Spleen (tissue), 11 donors: Measurements from ENCODE around the gene MRPS10. TPM values are rescaled to one million over a fixed set of nuclear protein-coding genes. Genes with fewer than 3 reads are reported as not detected.

Experiments
- DNase-seq: peaks from one replicate; pipeline ENCODE4 v3.0.0-alpha.2; 2020
- H3K27ac ChIP-seq, 8 donors: fragments of 200-600 bp; sonication (generic) in 7 of 8; 1 replicate in 4 of 8; 2 replicates in 4 of 8; pipeline versions ENCODE4 v1.5.0 to v1.8.0; 2016 to 2021; ENCODE audit warnings: inconsistent platforms in 4 of 8, mild to moderate bottlenecking in 4 of 8, moderate library complexity in 1 of 8
- H3K27me3 ChIP-seq, 7 donors: fragments of 200-600 bp; sonication (generic) in 6 of 7; replicated peaks in 1 of 7; 1 replicate in 4 of 7; 2 replicates in 3 of 7; pipeline versions ENCODE4 v1.5.0 to v1.8.0; 2016 to 2021; ENCODE audit warnings: inconsistent platforms in 3 of 7, mild to moderate bottlenecking in 1 of 7
- H3K36me3 ChIP-seq, 6 donors: fragments of 200-600 bp; sonication (generic) in 5 of 6; 1 replicate in 4 of 6; 2 replicates in 2 of 6; pipeline versions ENCODE4 v1.5.0 to v1.8.0; 2016 to 2021; ENCODE audit warnings: inconsistent platforms in 2 of 6
- H3K4me1 ChIP-seq, 6 donors: fragments of 200-600 bp; sonication (generic) in 5 of 6; 1 replicate in 3 of 6; 2 replicates in 3 of 6; pipeline versions ENCODE4 v1.5.0 to v1.8.0; 2016 to 2021; ENCODE audit warnings: inconsistent platforms in 3 of 6
- H3K4me3 ChIP-seq, 8 donors: fragments of 200-600 bp; sonication (generic) in 7 of 8; 1 replicate in 4 of 8; 2 replicates in 4 of 8; pipeline versions ENCODE4 v1.5.0 to v1.8.0; 2016 to 2021; ENCODE audit warnings: inconsistent platforms in 4 of 8, mild to moderate bottlenecking in 4 of 8, moderate library complexity in 2 of 8
- H3K9me3 ChIP-seq, 8 donors: fragments of 200-600 bp; sonication (generic) in 7 of 8; 1 replicate in 4 of 8; 2 replicates in 4 of 8; pipeline versions ENCODE4 v1.5.0 to v1.8.0; 2016 to 2021; ENCODE audit warnings: inconsistent platforms in 4 of 8
- POLR2A ChIP-seq, 3 donors: fragments of 450-650 bp; IDR thresholded peaks; one replicate each; pipeline ENCODE4 v1.5.1; 2017; ENCODE audit warnings: antibody characterized with exemption in 3 of 3, mild to moderate bottlenecking in 1 of 3
- POLR2AphosphoS5 ChIP-seq, 3 donors: sonication (generic); formaldehyde crosslinking; IDR thresholded peaks; one replicate each; pipeline ENCODE4 v1.5.1; 2017; ENCODE audit warnings: antibody characterized with exemption in 3 of 3
- WGBS, 5 donors: extraction: QIAGEN DNeasy Blood & Tissue Kit in 3 of 5; methylation state at CpG; one replicate each; pipeline versions ENCODE4 v1.1.5 to v1.1.7; 2013 to 2018; 5-methylcytosine and 5-hydroxymethylcytosine counted together
- intact Hi-C: fragments of 100-400 bp; cut with DNase I; formaldehyde crosslinking; loops from one replicate; pipeline ENCODE4 v1.15.0; 2023; ENCODE audit warnings: low total_unique reads
- polyA plus RNA-seq, 3 donors: library from polyadenylated mRNA; stranded (reverse); fragments of 200-250 nt; gene quantifications; one replicate each; pipeline ENCODE4 v1.2.1, GENCODE V29; 2013
- total RNA-seq, 7 donors: library from RNA; depleted of rRNA in 3 of 7; stranded (reverse); fragments of >200 nt in 3 of 7; fragmentation: NEBNext Ultra II Directional in 4 of 7; extraction: Animal tissue kit (Norgen Biotek cat#: 25700) in 4 of 7; gene quantifications; one replicate each; pipeline versions ENCODE4 v1.1.0 to v1.2.1, GENCODE V29; 2016 to 2021
- TF ChIP-seq, protein P1 (sequence below), 11 experiments: fragments of 200-600 bp in 7 of 11; fragments of 450-650 bp in 4 of 11; sonication (generic) in 4 of 11; IDR thresholded peaks in 8 of 11; conservative IDR thresholded peaks in 3 of 11; 1 replicate in 7 of 11; 2 replicates in 4 of 11; pipeline versions ENCODE4 v1.4.0 to v1.8.0; 2016 to 2021; ENCODE audit warnings: antibody characterized with exemption in 11 of 11, inconsistent platforms in 4 of 11, mild to moderate bottlenecking in 1 of 11
- donor health status: healthy with polysubstance abuse.
- donor health status: DM: no; HTN: no; CAD: no; lungs with moderate emphysema.
- donor health status: DM: no; HTN: no; CAD: no.
- donor health status: Bipolar disorder and iron deficiency.
- donor health status: healthy.
- donor health status: DM: no; HTN: no; CAD: no.
- donor health status: DM: yes; HTN: yes; CAD: no.

MRPS10 gene
- total and polyA plus RNA-seq, 10 donors: 17.2 to 32.3 (median 27.0) TPM

DNA sequence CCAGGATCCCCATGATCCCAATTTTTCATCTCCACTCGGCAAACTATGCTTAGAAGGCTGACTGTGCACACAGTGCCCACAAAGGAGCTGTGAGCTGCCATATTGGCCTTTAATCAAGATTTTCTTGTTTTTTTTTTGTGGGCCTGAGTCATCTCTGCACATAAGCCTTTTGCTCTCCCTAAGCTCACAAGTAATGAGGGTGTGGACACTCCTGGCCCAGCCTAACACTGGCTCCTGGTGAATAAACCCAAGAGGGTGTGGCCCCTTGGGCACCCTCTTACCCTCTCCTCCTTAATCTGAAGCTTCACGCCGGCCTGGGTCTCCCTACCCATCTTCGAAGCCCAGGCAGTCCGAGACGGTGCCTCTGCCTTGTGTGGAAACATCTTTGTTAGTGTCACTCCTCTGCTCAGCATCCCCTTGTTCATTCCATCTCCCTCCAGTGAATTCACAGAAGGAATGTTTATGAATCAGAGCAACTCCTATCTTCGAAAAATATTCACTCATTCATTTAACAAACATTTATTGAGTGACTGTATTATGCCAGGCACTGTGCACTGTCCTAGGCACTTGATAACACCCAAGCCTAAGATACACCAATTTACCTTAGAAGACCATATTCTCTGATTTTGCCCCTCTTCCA lies 22.2 kb upstream of the MRPS10 start:
- no peak for DNase-seq
- TF ChIP-seq, protein P1, sequence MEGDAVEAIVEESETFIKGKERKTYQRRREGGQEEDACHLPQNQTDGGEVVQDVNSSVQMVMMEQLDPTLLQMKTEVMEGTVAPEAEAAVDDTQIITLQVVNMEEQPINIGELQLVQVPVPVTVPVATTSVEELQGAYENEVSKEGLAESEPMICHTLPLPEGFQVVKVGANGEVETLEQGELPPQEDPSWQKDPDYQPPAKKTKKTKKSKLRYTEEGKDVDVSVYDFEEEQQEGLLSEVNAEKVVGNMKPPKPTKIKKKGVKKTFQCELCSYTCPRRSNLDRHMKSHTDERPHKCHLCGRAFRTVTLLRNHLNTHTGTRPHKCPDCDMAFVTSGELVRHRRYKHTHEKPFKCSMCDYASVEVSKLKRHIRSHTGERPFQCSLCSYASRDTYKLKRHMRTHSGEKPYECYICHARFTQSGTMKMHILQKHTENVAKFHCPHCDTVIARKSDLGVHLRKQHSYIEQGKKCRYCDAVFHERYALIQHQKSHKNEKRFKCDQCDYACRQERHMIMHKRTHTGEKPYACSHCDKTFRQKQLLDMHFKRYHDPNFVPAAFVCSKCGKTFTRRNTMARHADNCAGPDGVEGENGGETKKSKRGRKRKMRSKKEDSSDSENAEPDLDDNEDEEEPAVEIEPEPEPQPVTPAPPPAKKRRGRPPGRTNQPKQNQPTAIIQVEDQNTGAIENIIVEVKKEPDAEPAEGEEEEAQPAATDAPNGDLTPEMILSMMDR (IDR thresholded peaks at IDR 0.05 in 8 of 11, conservative IDR thresholded peaks at IDR 0.05 in 3 of 11): no peak
- TF ChIP-seq POLR2A (IDR thresholded peaks at IDR 0.05): no peak
- TF ChIP-seq POLR2AphosphoS5 (IDR thresholded peaks at IDR 0.05): no peak
- H3K4me1 ChIP-seq: peaks cover 0 to 14% (median 8%) of the 10 kb centered on the region in 6 donors
- H3K9me3 ChIP-seq: no peaks in the 10 kb centered on the region
- peaks cover 0 to 87% (median 26%) of the 10 kb centered on the region in 6 donors for H3K36me3 ChIP-seq
- H3K4me3 ChIP-seq: no peak overlapping the region
- H3K27ac ChIP-seq: no peak overlapping the region
- H3K27me3 ChIP-seq: no peaks in the 10 kb centered on the region
- intact Hi-C loops: no loop called here
- WGBS, 5 donors: 93 to 99% (median 94%) methylated on average over 7 of the region's 7 CpGs

DNA sequence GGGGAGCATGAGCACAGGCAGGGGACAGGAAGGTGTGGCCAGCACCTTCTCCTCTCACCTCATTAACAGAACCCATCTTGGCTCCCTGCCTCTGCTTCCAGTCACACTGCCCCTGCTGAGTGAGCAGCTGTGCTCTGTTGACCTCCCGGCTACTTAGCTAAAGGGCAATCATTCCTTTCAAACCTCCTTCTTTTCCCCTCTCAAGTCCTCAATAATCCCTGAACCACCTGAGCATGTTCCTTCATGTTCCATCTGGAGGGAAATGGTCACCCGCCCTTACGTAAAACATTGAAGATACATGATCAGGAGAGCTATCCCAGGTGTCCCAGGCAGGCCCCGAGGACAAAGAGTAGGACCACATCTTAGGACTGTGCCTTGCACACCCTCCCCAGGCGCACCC lies 21.7 kb upstream of the MRPS10 start:
- no peaks in the 10 kb centered on the region for H3K9me3 ChIP-seq
- H3K4me1 ChIP-seq: peaks cover 0 to 14% (median 8%) of the 10 kb centered on the region in 6 donors
- intact Hi-C loops: no loop called here
- H3K36me3 ChIP-seq: peaks cover 0 to 82% (median 26%) of the 10 kb centered on the region in 6 donors
- H3K4me3 ChIP-seq: no peak overlapping the region
- 93 to 98% (median 96%) methylated on average over 5 of the region's 5 CpGs for WGBS, 5 donors
- no peaks in the 10 kb centered on the region for H3K27me3 ChIP-seq
- no peak for DNase-seq
- TF ChIP-seq POLR2A (IDR thresholded peaks at IDR 0.05): no peak
- TF ChIP-seq POLR2AphosphoS5 (IDR thresholded peaks at IDR 0.05): no peak
- TF ChIP-seq, protein P1 (IDR thresholded peaks at IDR 0.05 in 8 of 11, conservative IDR thresholded peaks at IDR 0.05 in 3 of 11): no peak
- no peak overlapping the region for H3K27ac ChIP-seq

DNA sequence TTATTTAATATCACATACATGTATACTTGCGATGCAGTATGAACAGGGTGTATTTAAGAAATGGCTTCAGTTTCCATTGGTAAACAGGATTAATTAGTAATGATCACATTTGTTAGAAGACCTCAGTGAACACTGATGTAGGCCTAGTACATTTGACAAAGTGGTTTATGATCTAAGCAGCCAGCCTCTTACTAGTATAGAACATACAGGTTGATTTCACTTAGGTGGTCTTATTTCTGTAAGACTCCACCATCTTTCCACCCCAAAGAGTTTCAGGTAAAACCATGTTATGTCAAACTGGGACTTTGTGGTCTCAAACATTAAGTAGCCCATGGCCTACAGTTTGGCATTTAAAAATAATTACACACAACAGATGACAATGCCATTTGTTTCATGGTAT lies 20.2 kb upstream of the MRPS10 start:
- no peaks in the 10 kb centered on the region for H3K27me3 ChIP-seq
- H3K9me3 ChIP-seq: no peaks in the 10 kb centered on the region
- TF ChIP-seq POLR2A (IDR thresholded peaks at IDR 0.05) (no peak), POLR2AphosphoS5 (IDR thresholded peaks at IDR 0.05) (no peak)
- TF ChIP-seq, protein P1 (IDR thresholded peaks at IDR 0.05 in 8 of 11, conservative IDR thresholded peaks at IDR 0.05 in 3 of 11): no peak
- no peak for DNase-seq
- peak overlapping the region in 5 of 8 donors; percentile 22 to 73 (median 54) for H3K27ac ChIP-seq
- WGBS, 5 donors: 94 to 100% (median 100%) methylated on average over 1 of the region's 1 CpG
- peaks cover 0 to 71% (median 22%) of the 10 kb centered on the region in 6 donors for H3K36me3 ChIP-seq
- no peak overlapping the region for H3K4me3 ChIP-seq
- H3K4me1 ChIP-seq: peaks cover 0 to 14% (median 8%) of the 10 kb centered on the region in 6 donors
- intact Hi-C loops: no loop called here

DNA sequence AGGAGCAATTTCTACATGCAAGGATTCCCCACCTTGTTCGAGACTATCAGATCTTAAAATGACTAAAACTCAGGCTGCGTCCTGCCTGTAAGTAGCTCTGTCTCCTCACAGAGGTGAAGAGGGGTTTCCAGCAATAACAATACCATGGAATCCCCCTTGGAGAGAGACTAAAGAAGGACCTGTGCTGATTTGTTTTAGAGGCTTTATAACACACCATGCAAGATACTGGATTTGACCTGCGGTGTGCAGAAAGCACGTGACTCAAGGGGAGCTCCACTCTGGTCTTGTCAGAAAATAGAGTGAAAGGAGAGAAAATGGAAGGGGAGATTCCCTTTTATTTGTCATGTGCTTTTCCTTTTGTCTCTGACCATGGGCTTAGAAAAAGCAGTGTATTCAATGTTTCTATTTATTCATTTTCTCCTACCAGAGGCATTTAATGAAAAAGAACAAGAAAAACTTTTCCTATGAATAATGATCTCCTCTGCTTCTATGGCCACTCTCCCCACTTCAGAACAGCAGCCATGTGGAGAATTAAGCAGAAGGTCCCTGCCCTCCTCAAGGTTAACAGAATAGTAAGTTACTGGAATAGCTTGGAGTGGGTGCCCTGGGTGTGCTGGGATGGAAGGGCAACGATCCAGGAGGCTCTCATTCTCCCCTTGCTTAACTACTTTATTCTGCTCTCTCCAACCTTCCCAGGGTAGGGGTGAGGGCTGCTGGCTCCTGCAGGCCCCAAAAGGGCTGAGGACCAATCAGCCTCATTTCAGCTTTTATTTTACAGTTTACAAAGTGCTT lies 19.2 kb upstream of the MRPS10 start:
- Histone ChIP-seq H3K9me3 (no peaks in the 10 kb centered on the region), H3K4me3 (no peak overlapping the region), H3K27ac (peak overlapping the region in 7 of 8 donors; percentile 45 to 73 (median 61)), H3K27me3 (no peaks in the 10 kb centered on the region), H3K36me3 (peaks cover 0 to 70% (median 17%) of the 10 kb centered on the region in 6 donors), H3K4me1 (peaks cover 0 to 14% (median 8%) of the 10 kb centered on the region in 6 donors)
- intact Hi-C loops: no loop called here
- DNase-seq: no peak
- TF ChIP-seq POLR2AphosphoS5 (IDR thresholded peaks at IDR 0.05): no peak
- no peak for TF ChIP-seq POLR2A (IDR thresholded peaks at IDR 0.05)
- WGBS, 5 donors: 67 to 77% (median 76%) methylated on average over 5 of the region's 5 CpGs
